Panc1 (cell line): ENCODE results near the gene AMDHD1. TPM values are rescaled to one million over a fixed set of nuclear protein-coding genes. Genes with fewer than 3 reads are reported as not detected.

Source experiments
- ATAC-seq: fragments of 200-7000 bp; cut with Tn5 transposase; 2 replicates; pipeline ENCODE4 v1.9.1; 2020; ENCODE audit warnings: mild to moderate bottlenecking, moderate library complexity
- BruUV-seq: library from RNA; stranded (reverse); fragments of 400-500 nt; replicated peaks from 2 replicates; lab custom pipeline; 2021; lab: Mats Ljungman, UMichigan
- CTCF ChIA-PET: fragments of 300-600 bp; sonication (Branson Sonifier 250); formaldehyde crosslinking; loops from one replicate; lab custom pipeline; 2022; ENCODE audit warnings: antibody characterized with exemption; lab: Charles Lee
- POLR2A ChIA-PET: fragments of 300-600 bp; sonication (Branson Sonifier 250); formaldehyde crosslinking; loops from one replicate; lab custom pipeline; 2022; ENCODE audit warnings: antibody characterized with exemption; lab: Charles Lee
- DNase-seq: peaks from one replicate; pipeline ENCODE4 v3.0.0-alpha.2; 2010; ENCODE audit warnings: low read depth, low spot score
- H3K27ac ChIP-seq: 2 replicates; pipeline ENCODE4 v1.5.1; 2011; ENCODE audit warnings: mild to moderate bottlenecking, low read length, inconsistent platforms
- H3K27me3 ChIP-seq: fragments of 200-500 bp; sonication (Bioruptor generic); 2 replicates; pipeline ENCODE4 v1.6.0; 2014; ENCODE audit warnings: low read length, inconsistent platforms; ENCODE audit not compliant: control insufficient read depth, insufficient read depth
- H3K36me3 ChIP-seq: fragments of 200-500 bp; sonication (Bioruptor generic); 2 replicates; pipeline ENCODE4 v1.5.1; 2014; ENCODE audit warnings: inconsistent platforms, mild to moderate bottlenecking, low read length, moderate library complexity; ENCODE audit not compliant: control insufficient read depth, insufficient read depth
- H3K4me1 ChIP-seq: 2 replicates; pipeline ENCODE4 v1.5.1; 2011; ENCODE audit warnings: inconsistent platforms, mild to moderate bottlenecking, low read length, moderate library complexity; ENCODE audit not compliant: control insufficient read depth, insufficient read depth
- H3K4me3 ChIP-seq, 2 experiments: 2 replicates each; pipeline ENCODE4 v1.5.1; 2011 to 2012; ENCODE audit warnings: low read depth in 2 of 2, low read length in 2 of 2, mild to moderate bottlenecking in 2 of 2, inconsistent platforms in 1 of 2, moderate library complexity in 1 of 2
- H3K9me3 ChIP-seq: fragments of 200-500 bp; sonication (Bioruptor generic); 2 replicates; pipeline ENCODE4 v1.5.1; 2014; ENCODE audit warnings: low read depth, mild to moderate bottlenecking, inconsistent platforms, low read length, moderate library complexity; ENCODE audit not compliant: control insufficient read depth, insufficient read depth
- CTCF ChIP-seq: fragments of 450-650 bp; IDR thresholded peaks from 2 replicates; pipeline ENCODE4 v1.5.1; 2017; ENCODE audit warnings: mild to moderate bottlenecking
- REST ChIP-seq, 2 experiments: IDR thresholded peaks; 2 replicates each; pipeline ENCODE4 v1.6.1; 2011 to 2012; ENCODE audit warnings: low read depth in 2 of 2, control low read depth in 1 of 2, low read length in 1 of 2, mild to moderate bottlenecking in 1 of 2, moderate library complexity in 1 of 2; ENCODE audit not compliant: insufficient read depth in 1 of 2
- SIN3A ChIP-seq: IDR thresholded peaks from 2 replicates; pipeline ENCODE4 v1.6.1; 2012; ENCODE audit warnings: low read depth, mild to moderate bottlenecking, low read length, moderate library complexity, borderline replicate concordance; ENCODE audit not compliant: insufficient read depth
- TCF7L2 ChIP-seq: IDR thresholded peaks from 2 replicates; pipeline ENCODE4 v1.6.1; 2011; ENCODE audit warnings: mild to moderate bottlenecking, low read depth, low read length, inconsistent platforms
- in situ Hi-C: cut with HindIII; loops from 2 replicates; pipeline ENCODE4 v1.10.0; 2016; ENCODE audit warnings: low sequenced_read_pairs, low pct_unique_long_range_greater_than_20kb
- intact Hi-C: fragments of 100-400 bp; cut with micrococcal nuclease; formaldehyde crosslinking; loops from one replicate; pipeline ENCODE4 v1.10.0; 2022; ENCODE audit not compliant: unreplicated experiment
- total RNA-seq: library from RNA; stranded (reverse); gene quantifications from one replicate; pipeline ENCODE4 v1.2.1, GENCODE V29; 2021; ENCODE audit not compliant: unreplicated experiment

AMDHD1 gene
- total RNA-seq, 1 experiment from 2014 or later: 0.54 TPM

GRCh38 chr12:95998611-95999286, 55.6 kb downstream of the AMDHD1 start:
- Histone ChIP-seq H3K27me3 (no peaks in the 10 kb centered on the region), H3K4me1 (no peaks in the 10 kb centered on the region), H3K9me3 (no peaks in the 10 kb centered on the region), H3K27ac (no peak overlapping the region), H3K4me3 (no peak overlapping the region), H3K36me3 (peaks cover 7% of the 10 kb centered on the region; the same call in 1 of the 2 replicates)
- POLR2A ChIA-PET: no interaction called here
- CTCF ChIA-PET: interaction anchor here (0.5 to 2.3 kb wide), 6 partner anchors 80 to 424 kb away, joined by 3 to 9 read pairs (median 6); no protein-coding TSS in a partner anchor
- ATAC-seq: peak; percentile 91
- peak; percentile 25 for DNase-seq
- no TSS peak for BruUV-seq
- in situ Hi-C loops: no loop called here
- intact Hi-C loops: loop anchor here (5.0 kb wide), 1 partner anchor 81 kb away; no protein-coding TSS in a partner anchor
- TF ChIP-seq CTCF: peak; percentile 77
- TF ChIP-seq TCF7L2: no peak

- peaks cover 7% of the 10 kb centered on the region; the same call in 1 of the 2 replicates for H3K36me3 ChIP-seq
- TF ChIP-seq REST (IDR thresholded peaks at IDR 0.05; ENCODE audit: insufficient read depth in 1 of 2, low read depth in 2 of 2, low read length in 1 of 2): no peak
- no peak for TF ChIP-seq CTCF
- no peak for TF ChIP-seq SIN3A
- TF ChIP-seq TCF7L2: no peak
- no peak overlapping the region for H3K27ac ChIP-seq
- in situ Hi-C loops (no loop called here), intact Hi-C loops (loop anchor here (5.0 kb wide), 1 partner anchor 82 kb away; no protein-coding TSS in a partner anchor)
- no peaks in the 10 kb centered on the region for H3K27me3 ChIP-seq
- ATAC-seq (no peak), DNase-seq (no peak)
- ChIA-PET POLR2A (no interaction called here), CTCF (interaction anchor here (0.6 to 2.3 kb wide), 5 partner anchors 21 to 421 kb away, joined by 3 to 9 read pairs (median 7); no protein-coding TSS in a partner anchor)
- H3K9me3 ChIP-seq: no peaks in the 10 kb centered on the region
- no peaks in the 10 kb centered on the region for H3K4me1 ChIP-seq
- no TSS peak for BruUV-seq
- no peak overlapping the region for H3K4me3 ChIP-seq
Observed at GRCh38 chr12:95999484-95999883, 56.4 kb downstream of the AMDHD1 start.
